Neuron (in vitro differentiated cells): ENCODE measurements around the gene SUCLG2.

Experiments
- H2AFZ ChIP-seq: one replicate; pipeline ENCODE4 v1.6.1; 2013; ENCODE audit warnings: low read depth, mild to moderate bottlenecking, inconsistent platforms, low read length, moderate library complexity
- H3K27me3 ChIP-seq: one replicate; pipeline ENCODE4 v1.6.1; 2013; ENCODE audit warnings: low read length; ENCODE audit not compliant: insufficient read depth
- H3K36me3 ChIP-seq: one replicate; pipeline ENCODE4 v1.6.1; 2013; ENCODE audit warnings: low read length; ENCODE audit not compliant: insufficient read depth
- H3K4me1 ChIP-seq: one replicate; pipeline ENCODE4 v1.6.1; 2013; ENCODE audit warnings: low read length; ENCODE audit not compliant: insufficient read depth
- H3K4me3 ChIP-seq: 2 replicates; pipeline ENCODE4 v1.5.1; 2013; ENCODE audit warnings: mild to moderate bottlenecking, low read length, moderate library complexity
- H3K9me3 ChIP-seq: one replicate; pipeline ENCODE4 v1.6.1; 2013; ENCODE audit warnings: low read length

The SUCLG2 gene

DNA sequence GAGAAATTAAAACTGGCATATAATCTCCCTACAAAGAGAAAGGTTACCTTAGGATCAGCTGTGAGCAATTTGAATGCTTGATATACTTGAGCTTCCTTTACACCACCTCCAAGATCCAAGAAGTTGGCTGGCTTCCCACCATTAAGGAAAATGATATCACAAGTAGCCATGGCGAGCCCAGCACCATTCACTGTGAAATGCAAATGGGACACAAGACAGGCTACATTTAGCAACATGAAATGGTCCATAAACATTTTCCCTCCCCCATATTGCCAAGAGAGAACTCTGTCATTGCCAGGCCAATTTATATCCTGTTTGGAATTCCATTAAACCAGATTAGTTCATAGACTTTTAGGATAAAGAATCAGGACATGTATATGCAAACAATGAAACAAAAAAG, 158.7 kb downstream of the SUCLG2 start:
- H2AFZ ChIP-seq = no peak overlapping the region
- H3K27me3 ChIP-seq = no peaks in the 10 kb centered on the region
- H3K9me3 ChIP-seq = no peaks in the 10 kb centered on the region
- no peaks in the 10 kb centered on the region for H3K4me1 ChIP-seq
- no peak overlapping the region for H3K4me3 ChIP-seq
- H3K36me3 ChIP-seq = peaks cover 3% of the 10 kb centered on the region

DNA sequence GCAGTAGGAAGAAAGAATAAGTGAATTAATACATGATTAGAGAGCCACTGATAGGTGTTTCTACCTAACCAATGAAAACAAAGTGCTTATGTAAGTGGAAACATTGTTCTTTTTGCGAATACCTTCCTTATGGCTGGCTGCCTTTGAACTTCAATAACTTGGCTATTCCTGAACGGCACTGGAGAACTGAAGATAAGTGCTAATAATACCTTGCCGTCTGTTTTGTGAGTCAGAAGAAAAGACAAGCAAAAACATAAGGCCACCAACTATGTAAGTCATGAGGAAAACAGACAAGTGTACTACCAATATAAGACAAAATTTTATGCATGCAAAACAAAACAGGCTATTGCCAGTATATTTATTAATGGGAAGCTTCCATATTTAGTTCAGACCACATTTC, 160.6 kb downstream of the SUCLG2 start:
- H3K9me3 ChIP-seq = no peaks in the 10 kb centered on the region
- H3K4me1 ChIP-seq = no peaks in the 10 kb centered on the region
- H3K4me3 ChIP-seq = no peak overlapping the region
- H3K27me3 ChIP-seq = no peaks in the 10 kb centered on the region
- no peak overlapping the region for H2AFZ ChIP-seq
- H3K36me3 ChIP-seq = peaks cover 3% of the 10 kb centered on the region

DNA sequence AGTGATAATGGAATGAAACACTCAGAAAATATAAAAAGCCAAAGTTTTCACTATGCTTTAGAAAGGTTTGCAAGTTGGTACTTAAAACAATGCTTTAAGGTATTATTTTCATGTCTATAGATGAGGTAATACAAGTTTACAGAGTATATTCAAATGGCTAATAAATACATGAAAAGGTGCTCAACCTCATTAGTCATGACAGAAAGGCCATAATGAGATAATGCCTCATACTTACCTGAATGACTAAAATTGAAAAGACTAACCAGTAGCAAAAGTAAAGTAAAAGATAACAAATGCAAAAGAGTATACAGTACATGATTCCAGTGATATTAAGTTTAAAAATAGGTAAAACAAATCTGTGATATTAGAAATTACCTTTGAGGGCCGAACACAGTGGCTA, 163.8 kb downstream of the SUCLG2 start:
- Histone ChIP-seq H3K4me3 (no peak overlapping the region), H3K36me3 (peaks cover under 1% of the 10 kb centered on the region), H2AFZ (no peak overlapping the region), H3K4me1 (no peaks in the 10 kb centered on the region), H3K27me3 (no peaks in the 10 kb centered on the region), H3K9me3 (no peaks in the 10 kb centered on the region)

DNA sequence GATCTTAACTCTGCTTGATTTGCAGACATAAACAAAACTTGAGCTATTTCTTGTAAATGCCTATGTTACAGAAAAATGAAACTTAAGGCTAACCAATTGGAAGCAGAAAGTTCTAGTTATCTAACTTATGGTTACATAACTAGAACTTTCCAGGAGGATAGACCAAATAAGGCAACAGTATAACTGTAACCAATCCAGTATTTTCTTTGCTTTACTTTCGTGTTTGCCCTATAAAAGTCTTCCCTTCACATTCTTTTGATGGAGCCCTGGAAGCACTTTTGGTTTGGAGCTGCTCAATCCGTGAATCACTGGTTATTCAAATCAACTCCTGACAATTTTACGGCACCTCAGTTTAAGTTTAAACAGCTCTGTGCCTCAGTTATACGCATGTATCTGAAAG, 164.6 kb downstream of the SUCLG2 start:
- no peaks in the 10 kb centered on the region for H3K4me1 ChIP-seq
- no peak overlapping the region for H2AFZ ChIP-seq
- H3K4me3 ChIP-seq = no peak overlapping the region
- no peaks in the 10 kb centered on the region for H3K9me3 ChIP-seq
- no peaks in the 10 kb centered on the region for H3K27me3 ChIP-seq
- H3K36me3 ChIP-seq = no peaks in the 10 kb centered on the region

DNA sequence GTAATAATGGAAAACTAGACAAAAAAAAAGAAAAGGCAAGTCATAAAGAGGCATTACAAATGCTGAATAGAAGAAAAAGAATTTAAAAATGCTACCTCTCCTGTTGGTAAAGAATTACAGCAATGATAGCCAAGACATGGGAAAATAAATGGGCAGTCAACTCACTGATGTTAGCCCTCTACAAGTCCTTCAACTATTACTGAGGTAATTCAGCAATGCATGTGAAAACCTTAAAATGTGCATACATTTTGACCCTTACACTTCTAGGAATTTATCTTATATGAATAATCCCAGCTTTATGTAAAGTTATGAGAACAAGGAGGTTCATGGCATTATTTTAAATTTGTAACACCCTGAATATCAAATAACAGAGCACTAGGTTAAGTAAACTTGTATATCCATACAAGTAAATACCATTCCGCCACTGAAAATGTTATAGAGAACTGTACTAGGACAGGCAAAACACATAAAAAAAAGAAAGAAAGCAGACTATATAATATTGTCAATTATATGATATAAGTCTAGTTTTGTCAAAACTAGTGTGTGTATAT, 166.8 kb downstream of the SUCLG2 start:
- H3K27me3 ChIP-seq = no peaks in the 10 kb centered on the region
- H2AFZ ChIP-seq = no peak overlapping the region
- H3K4me1 ChIP-seq = no peaks in the 10 kb centered on the region
- no peaks in the 10 kb centered on the region for H3K36me3 ChIP-seq
- no peak overlapping the region for H3K4me3 ChIP-seq
- no peaks in the 10 kb centered on the region for H3K9me3 ChIP-seq

DNA sequence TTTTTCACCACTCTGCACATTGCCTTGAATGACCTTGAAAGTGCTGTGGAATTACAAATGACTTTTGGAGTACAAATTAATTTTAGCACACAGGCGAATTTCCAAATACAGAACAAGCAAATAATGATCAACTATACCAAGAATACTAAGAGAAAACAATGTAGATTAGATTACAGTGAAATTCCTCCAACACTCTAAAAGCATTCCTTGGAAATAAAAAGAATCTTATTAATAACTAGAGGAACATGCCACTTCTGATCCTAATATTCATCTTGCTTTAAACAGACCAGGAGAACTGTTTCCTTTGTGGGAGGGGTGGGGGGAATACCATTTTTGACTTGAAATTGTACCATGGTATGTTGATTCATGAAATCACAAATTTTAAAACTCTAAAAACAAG, 167.5 kb downstream of the SUCLG2 start:
- no peak overlapping the region for H3K4me3 ChIP-seq
- H3K27me3 ChIP-seq = no peaks in the 10 kb centered on the region
- H3K4me1 ChIP-seq = no peaks in the 10 kb centered on the region
- H3K9me3 ChIP-seq = no peaks in the 10 kb centered on the region
- no peaks in the 10 kb centered on the region for H3K36me3 ChIP-seq
- H2AFZ ChIP-seq = no peak overlapping the region

DNA sequence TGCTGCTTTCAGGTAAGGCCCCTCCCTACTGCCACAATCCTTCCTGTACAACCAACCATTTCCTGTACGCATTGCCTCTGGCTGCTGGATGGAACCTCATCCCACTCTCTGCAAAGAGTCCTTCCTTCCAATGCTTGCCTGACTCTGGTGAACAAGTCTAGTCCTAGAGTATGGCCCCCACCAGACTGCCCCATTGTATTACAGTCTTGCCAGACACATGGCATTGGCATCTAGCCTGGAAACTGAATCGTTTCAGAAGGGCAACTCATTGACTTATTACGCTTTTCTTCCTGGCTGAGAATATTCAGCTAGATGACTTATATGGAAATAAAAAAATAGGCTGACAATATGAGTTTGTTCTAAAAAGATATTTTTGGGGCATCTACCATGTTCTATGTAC, 170.3 kb downstream of the SUCLG2 start:
- Histone ChIP-seq H3K27me3 (no peaks in the 10 kb centered on the region), H3K4me3 (no peak overlapping the region), H3K36me3 (no peaks in the 10 kb centered on the region), H3K9me3 (no peaks in the 10 kb centered on the region), H2AFZ (no peak overlapping the region), H3K4me1 (no peaks in the 10 kb centered on the region)

DNA sequence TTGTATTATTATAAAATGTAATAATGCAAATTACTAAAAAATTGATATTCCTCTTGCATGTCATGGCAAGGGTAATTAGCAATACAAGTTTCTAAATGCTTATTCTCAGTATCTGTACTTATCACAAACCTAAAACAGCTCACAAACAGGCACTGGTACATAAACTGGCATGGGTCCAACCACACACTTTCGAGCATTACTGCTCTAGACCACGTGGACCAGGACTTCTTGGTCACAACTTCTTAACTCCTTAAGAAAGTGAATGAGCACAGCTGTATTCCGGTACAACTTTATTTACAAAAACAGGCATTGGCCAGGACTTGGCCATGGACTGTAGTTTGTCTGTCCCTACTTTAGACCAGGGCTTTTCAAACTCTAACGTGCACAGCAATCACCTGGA, 173.3 kb downstream of the SUCLG2 start:
- Histone ChIP-seq H3K4me3 (no peak overlapping the region), H3K27me3 (no peaks in the 10 kb centered on the region), H2AFZ (no peak overlapping the region), H3K4me1 (no peaks in the 10 kb centered on the region), H3K36me3 (no peaks in the 10 kb centered on the region), H3K9me3 (peaks cover 1% of the 10 kb centered on the region)

DNA sequence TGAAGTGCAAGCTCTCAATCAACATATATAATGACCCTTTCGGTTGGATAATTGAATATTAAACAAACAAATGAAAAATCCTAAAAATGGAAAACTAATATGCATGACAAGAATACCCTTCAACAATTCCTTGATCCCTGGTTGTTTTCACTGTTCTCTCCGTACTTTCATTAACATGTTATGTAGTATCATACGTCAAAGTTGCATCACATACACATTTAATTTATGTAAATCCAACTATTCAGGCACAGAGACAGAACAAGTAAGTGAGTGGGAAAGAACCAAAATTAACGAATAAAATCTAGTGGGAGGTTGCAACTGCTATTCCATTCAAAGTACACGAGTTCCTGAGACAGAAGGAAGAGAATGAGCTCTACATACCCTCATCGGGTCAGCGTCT, 176.0 kb downstream of the SUCLG2 start:
- H3K27me3 ChIP-seq = no peaks in the 10 kb centered on the region
- H3K4me3 ChIP-seq = no peak overlapping the region
- H2AFZ ChIP-seq = no peak overlapping the region

DNA sequence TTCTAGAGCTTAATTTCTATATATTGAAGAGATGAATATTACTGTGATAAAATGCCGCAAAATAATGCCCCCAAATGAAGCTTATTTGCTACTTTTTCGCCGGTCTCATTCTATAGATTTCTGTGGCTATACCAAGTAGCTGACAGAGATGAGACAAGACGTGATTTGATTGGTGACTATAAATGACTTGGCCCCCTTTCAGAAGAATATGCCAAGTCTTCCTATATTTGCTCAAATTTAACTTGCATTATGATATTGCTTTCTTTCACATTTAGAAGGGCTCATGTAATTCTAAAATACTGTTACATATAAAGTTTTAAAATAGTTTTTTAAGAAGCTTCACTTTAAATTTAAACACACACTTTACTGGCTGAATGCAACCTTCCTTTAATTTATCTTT, 180.1 kb downstream of the SUCLG2 start:
- Histone ChIP-seq H3K4me3 (no peak overlapping the region), H2AFZ (no peak overlapping the region), H3K36me3 (no peaks in the 10 kb centered on the region), H3K4me1 (no peaks in the 10 kb centered on the region), H3K27me3 (no peaks in the 10 kb centered on the region), H3K9me3 (peaks cover 3% of the 10 kb centered on the region)

More for the DNA sequence above, 176.0 kb downstream of the SUCLG2 start:
- Histone ChIP-seq H3K9me3 (peaks cover 3% of the 10 kb centered on the region), H3K36me3 (no peaks in the 10 kb centered on the region), H3K4me1 (no peaks in the 10 kb centered on the region)

DNA sequence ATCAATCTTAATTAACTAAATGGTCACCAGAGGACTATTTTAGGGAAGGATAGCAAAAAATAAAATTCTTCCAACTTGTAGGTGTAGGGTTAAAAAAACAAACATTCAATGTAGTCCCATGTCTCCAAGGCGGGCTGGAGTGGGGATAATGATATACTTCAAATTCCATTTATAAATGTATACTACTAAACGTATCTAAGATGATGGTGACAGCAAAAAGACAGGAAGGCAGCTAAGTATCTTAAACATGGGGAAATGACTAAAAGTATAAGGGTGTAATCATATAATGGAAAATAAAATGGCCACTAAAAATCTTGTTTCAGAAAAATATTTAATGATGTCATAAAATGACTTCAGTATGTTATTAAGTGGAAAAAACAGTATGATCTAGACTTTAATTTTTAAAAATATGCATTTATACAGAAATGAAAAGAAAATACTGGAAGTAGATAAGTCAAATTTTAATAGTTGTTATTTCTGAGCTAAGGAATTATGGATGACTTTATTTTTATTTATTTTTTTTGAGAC, 181.7 kb downstream of the SUCLG2 start:
- Histone ChIP-seq H3K9me3 (peaks cover 3% of the 10 kb centered on the region), H3K27me3 (no peaks in the 10 kb centered on the region), H3K36me3 (no peaks in the 10 kb centered on the region), H2AFZ (no peak overlapping the region), H3K4me3 (no peak overlapping the region), H3K4me1 (no peaks in the 10 kb centered on the region)

DNA sequence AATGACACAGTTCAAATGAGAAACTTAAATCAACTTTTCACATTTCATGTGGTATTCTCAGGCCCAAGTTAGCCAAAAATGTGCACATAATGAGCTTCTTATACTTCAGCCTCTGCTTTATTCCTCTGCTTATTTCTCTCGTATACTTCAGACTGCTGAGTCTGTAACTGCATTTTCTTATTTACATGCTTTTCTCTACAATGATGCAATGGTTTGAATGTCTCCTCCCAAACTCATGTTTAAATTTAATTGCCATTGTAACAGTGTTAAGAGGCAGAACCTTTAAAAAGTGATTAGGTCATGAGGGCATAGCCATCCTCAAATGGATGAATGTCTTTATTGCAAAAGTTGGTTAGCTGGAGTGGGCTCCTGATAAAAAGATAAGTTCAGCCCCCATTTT, 184.2 kb downstream of the SUCLG2 start:
- Histone ChIP-seq H3K4me1 (no peaks in the 10 kb centered on the region), H3K27me3 (no peaks in the 10 kb centered on the region), H3K36me3 (no peaks in the 10 kb centered on the region), H2AFZ (no peak overlapping the region), H3K4me3 (no peak overlapping the region), H3K9me3 (no peaks in the 10 kb centered on the region)

DNA sequence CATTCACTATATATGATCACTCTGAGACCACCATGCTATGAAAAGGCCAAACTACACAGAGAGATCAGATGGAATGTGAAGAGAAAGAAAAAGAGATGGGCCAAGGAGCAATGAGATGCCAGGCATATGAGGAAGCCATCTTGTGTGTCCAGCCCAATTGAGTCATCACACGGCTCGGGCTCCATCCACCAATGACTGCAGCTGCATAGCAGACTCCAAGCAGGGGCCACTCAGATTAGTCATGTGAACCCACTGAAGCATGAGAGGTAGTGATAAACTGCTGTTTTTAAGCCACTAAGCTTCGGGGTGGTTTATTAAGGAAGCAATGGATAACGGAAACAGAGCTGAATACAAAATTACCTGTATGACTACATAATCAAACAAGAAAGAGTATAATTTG, 185.9 kb downstream of the SUCLG2 start:
- Histone ChIP-seq H3K4me1 (peaks cover 2% of the 10 kb centered on the region), H2AFZ (no peak overlapping the region), H3K4me3 (no peak overlapping the region), H3K9me3 (no peaks in the 10 kb centered on the region), H3K27me3 (no peaks in the 10 kb centered on the region), H3K36me3 (no peaks in the 10 kb centered on the region)

DNA sequence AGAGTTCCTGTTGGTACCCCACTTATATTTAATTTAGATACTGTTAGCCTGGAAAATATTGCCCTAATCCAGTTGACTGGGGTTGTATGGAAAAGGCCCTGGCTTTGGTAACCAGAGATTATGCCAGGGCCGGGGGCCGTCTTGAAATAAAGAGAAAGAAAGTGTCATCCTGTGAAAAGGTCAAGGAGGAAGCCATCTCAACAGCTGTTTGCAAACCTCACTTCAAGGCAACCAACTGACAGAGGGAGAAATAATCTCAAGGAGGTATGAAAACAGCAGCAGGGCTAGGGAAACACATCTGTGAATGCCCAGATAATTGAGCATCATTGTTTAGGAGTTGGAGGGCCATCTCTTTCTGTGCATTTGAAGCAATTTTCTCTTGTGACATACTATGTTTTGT, 190.8 kb downstream of the SUCLG2 start:
- Histone ChIP-seq H3K4me3 (no peak overlapping the region), H2AFZ (no peak overlapping the region)

More for the DNA sequence above, 190.8 kb downstream of the SUCLG2 start:
- Histone ChIP-seq H3K9me3 (no peaks in the 10 kb centered on the region), H3K27me3 (no peaks in the 10 kb centered on the region), H3K36me3 (no peaks in the 10 kb centered on the region), H3K4me1 (peaks cover 2% of the 10 kb centered on the region)
